ENCODE results near the gene GPX4. TPM values are rescaled to one million over a fixed set of nuclear protein-coding genes. Genes with fewer than 3 reads are reported as not detected.

GPX4 gene
- total and polyA plus RNA-seq, 2 of the 13 experiments (the other 11 are each of a cell fraction or from before 2014, with no cell fraction given), result 535 to 613 TPM

GRCh38 chr19:1094978-1095701 lies 8.7 kb upstream of the GPX4 start, which contains the start of gene POLR2E (continued):
- TF ChIP-seq HIC2 (CRISPR knock-in tag; IDR thresholded peaks at IDR 0.05; ENCODE audit: low read depth) (no peak), HMGXB4 (CRISPR knock-in tag; IDR thresholded peaks at IDR 0.05; ENCODE audit: borderline replicate concordance in 1 of 2, low read depth in 1 of 2) (peak; percentile 59 to 72; a peak in 3 of 4 replicates), U2AF1 (optimal IDR thresholded peaks at IDR 0.05; ENCODE audit: low read depth, low read length) (no peak), ARID2 (CRISPR knock-in tag; IDR thresholded peaks at IDR 0.05; ENCODE audit: borderline replicate concordance) (no peak), TRIM24 (CRISPR knock-in tag; IDR thresholded peaks at IDR 0.05) (no peak), ZNF780A (CRISPR knock-in tag; IDR thresholded peaks at IDR 0.05) (no peak), SALL1 (CRISPR knock-in tag; IDR thresholded peaks at IDR 0.05) (peak; percentile 60), ZNF225 (CRISPR knock-in tag; IDR thresholded peaks at IDR 0.05) (no peak), ZNF136 (CRISPR knock-in tag; IDR thresholded peaks at IDR 0.05; ENCODE audit: low read depth) (0 out of 2 replicates have a peak, but pooled peaks have one; percentile 54), MYC (CRISPR knock-in tag; IDR thresholded peaks at IDR 0.05; ENCODE audit: borderline replicate concordance) (peak; percentile 73; the same call in 1 of the 2 replicates), CBX2 (IDR thresholded peaks at IDR 0.05; ENCODE audit: low read depth, low read length) (no peak), CBX2 (CRISPR knock-in tag; IDR thresholded peaks at IDR 0.05; ENCODE audit: low read depth) (0 out of 2 replicates have a peak, but pooled peaks have one; percentile 27), PCBP1 (IDR thresholded peaks at IDR 0.05; ENCODE audit: borderline replicate concordance, low read depth, low read length) (0 out of 2 replicates have a peak, but pooled peaks have one; percentile 52), ISL2 (CRISPR knock-in tag; IDR thresholded peaks at IDR 0.05) (peak; percentile 45; the same call in 1 of the 2 replicates), ZNF34 (CRISPR knock-in tag; IDR thresholded peaks at IDR 0.05; ENCODE audit: borderline replicate concordance) (no peak), ARNT2 (CRISPR knock-in tag; IDR thresholded peaks at IDR 0.05; ENCODE audit: low read depth) (peak; percentile 97), POLR2AphosphoS5 (IDR thresholded peaks at IDR 0.05; ENCODE audit: low read depth, low read length) (peak; percentile 70), SYNCRIP (IDR thresholded peaks at IDR 0.05; ENCODE audit: insufficient read depth, low read depth, low read length) (no peak), GRHL1 (CRISPR knock-in tag; conservative IDR thresholded peaks at IDR 0.05) (no peak), POLR2A (IDR thresholded peaks at IDR 0.05; ENCODE audit: insufficient read depth in 1 of 2, low read depth in 2 of 2, low read length in 2 of 2) (peak; percentile 62 to 74), NR0B2 (CRISPR knock-in tag; IDR thresholded peaks at IDR 0.05) (no peak), ZNF354B (CRISPR knock-in tag; IDR thresholded peaks at IDR 0.05) (no peak), FOXO1 (CRISPR knock-in tag; IDR thresholded peaks at IDR 0.05) (peak; percentile 52), ZNF567 (CRISPR knock-in tag; IDR thresholded peaks at IDR 0.05; ENCODE audit: borderline replicate concordance) (no peak; the same call in 1 of the 2 replicates), MLLT10 (CRISPR knock-in tag; IDR thresholded peaks at IDR 0.05) (no peak)
